Activated CD8-positive, alpha-beta memory T cell treated with anti-CD3 and anti-CD28 coated beads for 1 hour (primary cell): ENCODE measurements around the gene KLHL20.

Experiments
- DNase-seq, 2 donors: peaks; one replicate each; pipeline ENCODE4 v3.0.0-alpha.2; 2020; ENCODE audit warnings: low read depth in 1 of 2; ENCODE audit errors: extremely low read depth in 1 of 2

The KLHL20 gene

GRCh38 chr1:173824315-173825081 lies 109.7 kb downstream of the KLHL20 start, which contains the start of the genes CENPL and DARS2:
CENPL (minus strand) TSS chr1:173824883; CDS start chr1:173811299, 13,584 bp downstream.
DARS2 (plus strand) TSS chr1:173824673; CDS start chr1:173825230, 557 bp downstream.
- peak; percentile 71 to 77 for DNase-seq

GRCh38 chr1:173827611-173828010 lies 112.8 kb downstream of the KLHL20 start:
- no peak for DNase-seq

- no peak for DNase-seq
These were observed 118.0 kb downstream of the KLHL20 start for GRCh38 chr1:173832748-173833147.
